H1 (cell line): Measurements from ENCODE around the gene APLP1. TPM values are rescaled to one million over a fixed set of nuclear protein-coding genes. Genes with fewer than 3 reads are reported as not detected.
A peak's percentile ranks its signal among the peaks of the same experiment; 100 is the strongest.

Experiments
- CTCF ChIA-PET: fragments of 300-600 bp; sonication (Branson Sonifier 250); formaldehyde crosslinking; loops from one replicate; lab custom pipeline; 2021; ENCODE audit not compliant: partially characterized antibody; lab: Charles Lee
- POLR2A ChIA-PET: fragments of 300-600 bp; sonication (Branson Sonifier 250); formaldehyde crosslinking; loops from one replicate; lab custom pipeline; 2021; ENCODE audit warnings: inconsistent platforms; ENCODE audit not compliant: partially characterized antibody; lab: Charles Lee
- DNase-seq, 2 experiments: peaks; one replicate each; pipeline versions ENCODE4 v3.0.0 to v3.0.0-alpha.2; 2010 to 2022; ENCODE audit warnings: low spot score in 2 of 2, low read depth in 1 of 2, mixed read lengths in 1 of 2
- FAIRE-seq: peaks from 2 replicates; lab custom pipeline; 2011; peaks lifted over from hg19 to GRCh38; lab: Jason Lieb, UNC
- H2AFZ ChIP-seq: 2 replicates; pipeline ENCODE4 v1.8.1; 2012; ENCODE audit warnings: low read length, inconsistent platforms
- H2AK5ac ChIP-seq: 2 replicates; pipeline ENCODE4 v1.6.1; 2013; ENCODE audit warnings: low read depth, low read length
- H2BK120ac ChIP-seq: replicated peaks from 2 replicates; pipeline ENCODE3; 2013; ENCODE audit warnings: low read depth, low read length, inconsistent platforms
- H2BK12ac ChIP-seq: 2 replicates; pipeline ENCODE4 v1.6.1; 2013; ENCODE audit warnings: low read depth, low read length
- H2BK15ac ChIP-seq: 2 replicates; pipeline ENCODE4 v1.6.1; 2013; ENCODE audit warnings: low read length
- H2BK20ac ChIP-seq: 2 replicates; pipeline ENCODE4 v1.6.1; 2013; ENCODE audit warnings: low read length
- H2BK5ac ChIP-seq: 2 replicates; pipeline ENCODE4 v1.6.1; 2013; ENCODE audit warnings: low read depth, low read length
- H3K14ac ChIP-seq: 2 replicates; pipeline ENCODE4 v1.6.1; 2013; ENCODE audit warnings: inconsistent platforms; ENCODE audit not compliant: insufficient read length
- H3K18ac ChIP-seq: 2 replicates; pipeline ENCODE4 v1.6.1; 2013; ENCODE audit warnings: low read length; ENCODE audit errors: extremely low read depth
- H3K23ac ChIP-seq: 2 replicates; pipeline ENCODE4 v1.6.1; 2013; ENCODE audit warnings: inconsistent platforms; ENCODE audit not compliant: insufficient read length
- H3K23me2 ChIP-seq: 2 replicates; pipeline ENCODE4 v1.6.1; 2013; ENCODE audit warnings: low read depth, low read length
- H3K27ac ChIP-seq: 2 replicates; pipeline ENCODE4 v1.6.1; 2011; ENCODE audit warnings: low read depth, low read length, inconsistent platforms
- H3K27me3 ChIP-seq, 4 experiments: replicated peaks in 1 of 4; 1 replicate in 1 of 4; 2 replicates in 3 of 4; pipeline versions ENCODE4 v1.6.1 to v1.8.1; 2011 to 2013; ENCODE audit warnings: low read length in 3 of 4, mild to moderate bottlenecking in 3 of 4, inconsistent platforms in 2 of 4, mixed read lengths in 2 of 4, moderate library complexity in 1 of 4; ENCODE audit not compliant: control insufficient read depth in 3 of 4, insufficient read depth in 3 of 4; ENCODE audit errors: extremely low read depth in 1 of 4
- H3K36me3 ChIP-seq, 4 experiments: 2 replicates each; pipeline versions ENCODE4 v1.6.1 to v1.8.1; 2011 to 2013; ENCODE audit warnings: mild to moderate bottlenecking in 4 of 4, low read length in 3 of 4, moderate library complexity in 2 of 4, control low read depth in 1 of 4, inconsistent platforms in 1 of 4; ENCODE audit not compliant: insufficient read depth in 4 of 4, control insufficient read depth in 2 of 4
- H3K4ac ChIP-seq: replicated peaks from 2 replicates; pipeline ENCODE3; 2013; ENCODE audit warnings: low read length, low read depth, mixed read lengths, inconsistent platforms; ENCODE audit not compliant: insufficient read length
- H3K4me1 ChIP-seq, 4 experiments: replicated peaks in 1 of 4; 1 replicate in 1 of 4; 2 replicates in 3 of 4; pipeline versions ENCODE4 v1.6.1 to v1.8.1; 2011 to 2013; ENCODE audit warnings: low read length in 3 of 4, inconsistent platforms in 2 of 4, mixed read lengths in 1 of 4; ENCODE audit not compliant: insufficient read depth in 4 of 4, control insufficient read depth in 3 of 4
- H3K4me2 ChIP-seq, 2 experiments: 2 replicates each; pipeline versions ENCODE4 v1.6.1 to v1.8.1; 2011 to 2013; ENCODE audit warnings: low read depth in 2 of 2, low read length in 2 of 2, control low read depth in 1 of 2, inconsistent platforms in 1 of 2, mild to moderate bottlenecking in 1 of 2; ENCODE audit not compliant: insufficient read depth in 1 of 2
- H3K4me3 ChIP-seq, 4 experiments: fragments of 200-600, 300-600 bp in 1 of 4; sonication (generic), shearing (Covaris generic), sonication (Bioruptor Twin) in 1 of 4; 2 replicates each; pipeline versions ENCODE4 v1.5.1 to v1.8.1; 2011 to 2016; ENCODE audit warnings: low read length in 4 of 4, low read depth in 3 of 4, control low read depth in 2 of 4, inconsistent platforms in 2 of 4, mild to moderate bottlenecking in 2 of 4, mixed read lengths in 1 of 4, moderate library complexity in 1 of 4; ENCODE audit not compliant: insufficient read depth in 2 of 4; ENCODE audit errors: extremely low read depth in 1 of 4
- H3K56ac ChIP-seq: replicated peaks from 2 replicates; pipeline ENCODE3; 2013; ENCODE audit warnings: low read depth, mild to moderate bottlenecking, mixed read lengths, low read length, inconsistent platforms; ENCODE audit not compliant: insufficient read length
- H3K79me1 ChIP-seq: 2 replicates; pipeline ENCODE4 v1.6.1; 2013; ENCODE audit warnings: low read depth, low read length, control low read depth
- H3K79me2 ChIP-seq, 2 experiments: 2 replicates each; pipeline versions ENCODE4 v1.6.1 to v1.8.1; 2012 to 2013; ENCODE audit warnings: low read length in 2 of 2, mild to moderate bottlenecking in 2 of 2, inconsistent platforms in 1 of 2; ENCODE audit not compliant: insufficient read depth in 2 of 2, control insufficient read depth in 1 of 2
- H3K9ac ChIP-seq, 4 experiments: replicated peaks in 1 of 4; 1 replicate in 1 of 4; 2 replicates in 3 of 4; pipeline versions ENCODE4 v1.6.1 to v1.8.1; 2011 to 2013; ENCODE audit warnings: low read depth in 3 of 4, low read length in 3 of 4, control low read depth in 2 of 4, mild to moderate bottlenecking in 2 of 4, moderate library complexity in 2 of 4, inconsistent platforms in 1 of 4; ENCODE audit errors: extremely low read depth in 1 of 4
- H3K9me3 ChIP-seq, 2 experiments: 2 replicates each; pipeline versions ENCODE4 v1.6.1 to v1.8.1; 2012 to 2013; ENCODE audit warnings: mild to moderate bottlenecking in 2 of 2, moderate library complexity in 2 of 2, control low read depth in 1 of 2, inconsistent platforms in 1 of 2, low read depth in 1 of 2, low read length in 1 of 2, mixed read lengths in 1 of 2; ENCODE audit not compliant: insufficient read depth in 2 of 2
- H4K20me1 ChIP-seq, 2 experiments: replicated peaks in 1 of 2; 2 replicates each; pipeline versions ENCODE3 to v1.8.1; 2011 to 2013; ENCODE audit warnings: inconsistent platforms in 2 of 2, low read length in 2 of 2, mild to moderate bottlenecking in 1 of 2; ENCODE audit not compliant: insufficient read depth in 2 of 2, control insufficient read depth in 1 of 2
- H4K5ac ChIP-seq: 2 replicates; pipeline ENCODE4 v1.6.1; 2013; ENCODE audit warnings: low read length, low read depth, mixed read lengths, inconsistent platforms; ENCODE audit not compliant: insufficient read length
- H4K8ac ChIP-seq: 2 replicates; pipeline ENCODE4 v1.8.0; 2013; ENCODE audit warnings: mild to moderate bottlenecking, moderate library complexity, low read length, inconsistent platforms; ENCODE audit not compliant: insufficient read depth; ENCODE audit errors: extremely low read depth
- H4K91ac ChIP-seq: replicated peaks from 2 replicates; pipeline ENCODE3; 2013; ENCODE audit warnings: low read length, mixed read lengths, inconsistent platforms; ENCODE audit not compliant: insufficient read length
- ATF3 ChIP-seq: IDR thresholded peaks from 2 replicates; pipeline ENCODE4 v1.6.1; 2011; ENCODE audit warnings: low read depth, mild to moderate bottlenecking, low read length; ENCODE audit not compliant: insufficient read depth
- CREB1 ChIP-seq: IDR thresholded peaks from 2 replicates; pipeline ENCODE4 v1.6.1; 2012; ENCODE audit warnings: inconsistent platforms
- SIN3A ChIP-seq, 2 experiments: IDR thresholded peaks in 1 of 2; conservative IDR thresholded peaks in 1 of 2; 2 replicates each; pipeline ENCODE4 v1.6.1; 2011 to 2012; ENCODE audit warnings: low read length in 2 of 2, improper control_type of control experiment in 1 of 2, low read depth in 1 of 2, mild to moderate bottlenecking in 1 of 2
- WGBS, 2 experiments: shearing (Covaris generic) in 1 of 2; methylation state at CpG; one replicate each; pipeline versions ENCODE4 v1.1.6 to v1.1.7; 2013 to 2015; ENCODE audit warnings: low lambda C conversion rate in 2 of 2, mixed read lengths in 2 of 2, inconsistent platforms in 1 of 2, low coverage in 1 of 2, missing lambda C conversion rate in 1 of 2; ENCODE audit not compliant: insufficient replicate concordance in 2 of 2, insufficient coverage in 1 of 2, insufficient read length in 1 of 2; ENCODE audit errors: extremely low coverage in 1 of 2, missing lambda C conversion rate in 1 of 2; 5-methylcytosine and 5-hydroxymethylcytosine counted together
- polyA plus RNA-seq, 7 experiments: library from polyadenylated mRNA; depleted of rRNA in 3 of 7; stranded (reverse) in 5 of 7; unstranded in 2 of 7; fragments of >200 nt in 5 of 7; fragments of 200-250 nt in 2 of 7; gene quantifications; 1 replicate in 5 of 7; 2 replicates in 1 of 7; 4 replicates in 1 of 7; pipeline versions ENCODE4 v1.2.1 to v1.2.3, GENCODE V29; 2011 to 2013; ENCODE audit warnings: missing spikeins in 2 of 7, mixed read lengths in 2 of 7
- total RNA-seq: library from RNA; stranded (reverse); fragmentation: NEBNext Ultra II Directional; extraction: Animal tissue kit (Norgen Biotek cat#: 25700); gene quantifications from 2 replicates; pipeline ENCODE4 v1.2.1, GENCODE V29; 2021

The APLP1 gene
- total and polyA plus RNA-seq, 2 of the 8 experiments (the other 6 are each of a cell fraction or from before 2014, with no cell fraction given), result 19.9 to 22.0 TPM

- no peak overlapping the region for H3K56ac ChIP-seq
- H3K36me3 ChIP-seq, result no peaks in the 10 kb centered on the region
- no peak overlapping the region for H2BK12ac ChIP-seq
- H3K27ac ChIP-seq, result no peak overlapping the region
- ChIA-PET POLR2A (no interaction called here), CTCF (interaction anchor here (1.1 to 3.1 kb wide), 2 partner anchors 12 to 39 kb away, joined by 3 to 10 read pairs; no protein-coding TSS in a partner anchor)
- no peak overlapping the region for H3K23ac ChIP-seq
- H3K4me1 ChIP-seq, result no peaks in the 10 kb centered on the region; a peak in 2 of 7 replicates
- H3K79me1 ChIP-seq, result no peaks in the 10 kb centered on the region
- peak overlapping the region; percentile 12 for H4K91ac ChIP-seq
- H3K9ac ChIP-seq, result no peak overlapping the region
- H4K5ac ChIP-seq, result no peak overlapping the region
- no peaks in the 10 kb centered on the region for H3K23me2 ChIP-seq
- no peak for DNase-seq
- H2BK5ac ChIP-seq, result no peak overlapping the region
- no peak overlapping the region for H3K4ac ChIP-seq
- H2BK20ac ChIP-seq, result no peak overlapping the region
- H3K4me3 ChIP-seq, result no peak overlapping the region
- no peak overlapping the region for H3K18ac ChIP-seq
- 78% methylated on average over 4 of the region's 4 CpGs; no CpG with 5 or more reads in 1 of the 2 experiments for WGBS, 2 experiments
- H3K4me2 ChIP-seq, result no peak overlapping the region
- no peak overlapping the region for H2BK120ac ChIP-seq
- no peaks in the 10 kb centered on the region for H3K9me3 ChIP-seq
- FAIRE-seq, result no peak
- H4K20me1 ChIP-seq, result no peaks in the 10 kb centered on the region
- H4K8ac ChIP-seq, result no peak overlapping the region
- no peak overlapping the region for H2BK15ac ChIP-seq
- no peaks in the 10 kb centered on the region for H3K79me2 ChIP-seq
- H2AFZ ChIP-seq, result no peak overlapping the region
- H3K14ac ChIP-seq, result no peak overlapping the region
- TF ChIP-seq ATF3, result no peak
- TF ChIP-seq SIN3A (conservative IDR thresholded peaks at IDR 0.05 in 1 of 2, IDR thresholded peaks at IDR 0.05 in 1 of 2; ENCODE audit: low read depth in 1 of 2, low read length in 2 of 2), result no peak
- no peak for TF ChIP-seq CREB1
- no peaks in the 10 kb centered on the region; a peak in 1 of 7 replicates for H3K27me3 ChIP-seq
- no peak overlapping the region for H2AK5ac ChIP-seq
These were observed 36.3 kb upstream of the APLP1 start for GRCh38 chr19:35832054-35832453.
